Thymus (tissue), 11 donors: Measurements from ENCODE around the gene CHD3. TPM values are rescaled to one million over a fixed set of nuclear protein-coding genes. Genes with fewer than 3 reads are reported as not detected.

Experiments
- DNase-seq, 9 donors: peaks; one replicate each; pipeline ENCODE4 v3.0.0-alpha.2; 2013; ENCODE audit warnings: low spot score in 9 of 9, low read depth in 6 of 9, missing footprints in 1 of 9
- H3K27ac ChIP-seq, 2 donors: one replicate each; pipeline ENCODE4 v1.5.1; 2013; ENCODE audit warnings: control low read depth in 1 of 2, low read depth in 1 of 2, low read length in 1 of 2, mild to moderate bottlenecking in 1 of 2, moderate library complexity in 1 of 2
- H3K27me3 ChIP-seq, 2 donors: one replicate each; pipeline ENCODE4 v1.5.1; 2013; ENCODE audit warnings: low read length in 1 of 2; ENCODE audit not compliant: control insufficient read depth in 2 of 2, insufficient read depth in 1 of 2
- H3K36me3 ChIP-seq, 2 donors: one replicate each; pipeline ENCODE4 v1.5.1; 2013; ENCODE audit warnings: low read length in 1 of 2, mild to moderate bottlenecking in 1 of 2, moderate library complexity in 1 of 2; ENCODE audit not compliant: control insufficient read depth in 2 of 2, insufficient read depth in 2 of 2
- H3K4me1 ChIP-seq, 2 donors: one replicate each; pipeline ENCODE4 v1.5.1; 2013; ENCODE audit warnings: low read length in 2 of 2; ENCODE audit not compliant: control insufficient read depth in 2 of 2, insufficient read depth in 2 of 2
- H3K4me3 ChIP-seq, 2 donors: one replicate each; pipeline ENCODE4 v1.5.1; 2013; ENCODE audit warnings: low read length in 2 of 2, control low read depth in 1 of 2, mild to moderate bottlenecking in 1 of 2
- H3K9me3 ChIP-seq, 2 donors: one replicate each; pipeline ENCODE4 v1.5.1; 2013; ENCODE audit warnings: low read length in 1 of 2, mild to moderate bottlenecking in 1 of 2; ENCODE audit not compliant: control insufficient read depth in 2 of 2, insufficient read depth in 1 of 2
- WGBS: extraction: QIAGEN DNeasy Blood & Tissue Kit; methylation state at CpG from one replicate; pipeline ENCODE4 v1.1.7; 2013; 5-methylcytosine and 5-hydroxymethylcytosine counted together
- polyA plus RNA-seq: library from polyadenylated mRNA; stranded (reverse); fragments of 200-250 nt; gene quantifications from one replicate; pipeline ENCODE4 v1.2.3, GENCODE V29; 2013
- total RNA-seq: library from RNA; stranded (reverse); fragments of 120-200 nt; gene quantifications from one replicate; pipeline ENCODE4 v1.2.4, GENCODE V29; 2013
- donor health status: healthy.

Gene CHD3
- total and polyA plus RNA-seq, 2 donors = 69.5 to 119 TPM

DNA sequence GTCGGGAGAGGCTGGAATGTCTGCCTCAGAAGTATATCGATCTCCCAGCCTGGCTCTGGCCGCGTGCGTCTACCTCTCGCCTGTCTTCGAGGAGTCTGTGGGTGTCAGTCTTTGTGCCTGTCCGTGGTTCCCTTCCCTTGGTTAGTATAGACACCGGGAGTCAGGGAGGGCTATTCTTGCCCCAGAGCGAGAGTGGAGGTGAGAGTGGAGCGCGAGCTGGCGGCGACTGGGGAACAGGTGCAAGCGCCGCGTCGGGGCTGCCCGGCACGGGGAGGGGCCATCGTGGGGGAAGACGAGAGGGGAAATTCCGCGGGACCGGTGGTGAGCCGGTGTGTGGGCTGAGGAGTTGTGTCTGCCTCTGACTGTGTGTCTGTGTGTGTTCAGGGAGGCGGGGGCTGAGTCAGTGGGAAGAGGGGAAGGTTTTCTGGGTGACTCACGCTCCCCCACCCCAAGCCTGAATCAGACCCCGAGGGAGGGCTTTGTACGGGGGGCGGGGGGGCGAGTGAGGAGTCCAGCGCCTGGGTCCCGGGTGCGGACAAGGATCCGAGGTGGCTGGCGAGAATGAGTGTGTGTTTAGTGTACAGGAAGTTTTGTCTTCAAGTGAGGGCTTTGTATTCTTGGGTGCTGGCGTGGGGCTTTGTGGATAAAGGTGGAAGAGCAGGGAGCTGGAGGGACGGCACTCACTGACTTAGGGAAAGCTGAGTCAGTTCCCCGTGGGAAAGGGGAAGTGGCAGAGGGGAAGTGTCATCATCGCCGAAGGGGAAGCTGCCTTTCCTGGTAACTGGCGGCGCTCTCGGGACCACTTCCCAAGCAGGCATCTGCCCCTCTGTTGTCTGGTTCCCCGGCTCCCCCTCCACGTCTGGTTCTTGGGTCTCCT lies 46.0 kb upstream of the CHD3 start:
- Histone ChIP-seq H3K36me3 (peaks cover 25 to 50% of the 10 kb centered on the region in 2 donors), H3K27me3 (no peaks in the 10 kb centered on the region), H3K9me3 (peaks cover 0 to 22% of the 10 kb centered on the region in 2 donors), H3K27ac (peak overlapping the region; percentile 93 to 95), H3K4me1 (peaks cover 31 to 74% of the 10 kb centered on the region in 2 donors), H3K4me3 (peak overlapping the region; percentile 65 to 66)
- WGBS = under 1% methylated on average over 47 of the region's 47 CpGs
- DNase-seq = peak in 4 of 9 donors; percentile 67 to 83 (median 72)

DNA sequence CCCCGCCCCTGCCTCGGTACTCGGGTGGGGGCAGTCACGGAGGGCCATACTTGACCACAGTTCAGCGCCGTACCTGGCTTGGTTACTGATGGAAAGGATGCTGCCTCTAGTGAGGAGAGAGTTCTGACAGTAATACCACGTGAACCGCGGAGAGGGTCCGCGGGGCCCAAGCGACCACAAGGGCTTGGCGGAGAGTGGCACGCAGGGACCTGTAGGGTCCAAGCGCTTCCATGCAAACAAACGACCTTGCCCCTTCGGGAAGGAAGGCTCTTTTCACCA lies 45.4 kb upstream of the CHD3 start:
- Histone ChIP-seq H3K4me1 (peaks cover 31 to 70% of the 10 kb centered on the region in 2 donors), H3K27me3 (no peaks in the 10 kb centered on the region), H3K4me3 (peak overlapping the region; percentile 65 to 66), H3K36me3 (peaks cover 30 to 56% of the 10 kb centered on the region in 2 donors), H3K9me3 (peaks cover 0 to 22% of the 10 kb centered on the region in 2 donors), H3K27ac (peak overlapping the region; percentile 93 to 95)
- WGBS = under 1% methylated on average over 17 of the region's 17 CpGs
- DNase-seq = no peak

DNA sequence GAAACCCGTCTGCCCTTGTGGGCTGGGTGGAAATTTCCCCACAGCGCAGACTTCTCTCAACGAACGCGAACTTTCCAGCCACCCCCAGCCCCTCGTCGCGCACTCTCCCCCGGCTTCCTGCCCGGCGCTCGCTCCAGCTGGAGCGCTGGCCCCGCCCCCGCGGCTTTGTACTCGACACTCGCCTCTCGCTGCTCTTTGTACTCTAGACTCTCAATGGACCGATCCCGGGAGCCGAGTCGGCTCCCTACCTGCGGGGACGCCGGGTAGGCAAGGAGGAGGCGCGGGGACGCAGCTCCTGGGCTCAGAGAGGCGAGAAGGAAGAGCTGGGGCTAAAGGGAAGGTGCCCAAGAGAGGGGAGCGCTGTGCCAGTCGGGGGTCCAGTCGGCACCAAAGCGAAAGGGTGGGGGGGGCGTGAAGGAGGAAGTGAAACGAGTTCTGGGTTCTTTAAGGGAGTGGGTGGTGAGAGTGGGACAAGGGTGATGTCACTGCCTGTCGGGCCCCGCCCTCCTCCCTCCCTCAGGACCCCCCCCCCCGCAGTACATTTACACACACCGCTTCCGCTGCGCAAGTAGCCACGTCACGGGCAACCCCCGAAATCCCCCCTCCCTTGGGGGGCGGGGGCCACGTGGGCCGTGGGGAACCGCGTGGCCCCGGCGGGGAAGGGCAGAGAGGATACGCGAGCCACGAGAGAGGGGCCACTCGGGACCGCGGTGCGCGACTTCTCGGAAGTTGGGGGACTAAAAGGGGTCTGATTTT lies 44.9 kb upstream of the CHD3 start:
- H3K4me3 ChIP-seq = peak overlapping the region; percentile 65 to 66
- under 1% methylated on average over 61 of the region's 61 CpGs for WGBS
- peak in 6 of 9 donors; percentile 68 to 90 (median 82) for DNase-seq
- peaks cover 35 to 60% of the 10 kb centered on the region in 2 donors for H3K36me3 ChIP-seq
- H3K4me1 ChIP-seq = peaks cover 27 to 66% of the 10 kb centered on the region in 2 donors
- H3K27ac ChIP-seq = peak overlapping the region; percentile 93 to 95
- peaks cover 0 to 22% of the 10 kb centered on the region in 2 donors for H3K9me3 ChIP-seq
- no peaks in the 10 kb centered on the region for H3K27me3 ChIP-seq

DNA sequence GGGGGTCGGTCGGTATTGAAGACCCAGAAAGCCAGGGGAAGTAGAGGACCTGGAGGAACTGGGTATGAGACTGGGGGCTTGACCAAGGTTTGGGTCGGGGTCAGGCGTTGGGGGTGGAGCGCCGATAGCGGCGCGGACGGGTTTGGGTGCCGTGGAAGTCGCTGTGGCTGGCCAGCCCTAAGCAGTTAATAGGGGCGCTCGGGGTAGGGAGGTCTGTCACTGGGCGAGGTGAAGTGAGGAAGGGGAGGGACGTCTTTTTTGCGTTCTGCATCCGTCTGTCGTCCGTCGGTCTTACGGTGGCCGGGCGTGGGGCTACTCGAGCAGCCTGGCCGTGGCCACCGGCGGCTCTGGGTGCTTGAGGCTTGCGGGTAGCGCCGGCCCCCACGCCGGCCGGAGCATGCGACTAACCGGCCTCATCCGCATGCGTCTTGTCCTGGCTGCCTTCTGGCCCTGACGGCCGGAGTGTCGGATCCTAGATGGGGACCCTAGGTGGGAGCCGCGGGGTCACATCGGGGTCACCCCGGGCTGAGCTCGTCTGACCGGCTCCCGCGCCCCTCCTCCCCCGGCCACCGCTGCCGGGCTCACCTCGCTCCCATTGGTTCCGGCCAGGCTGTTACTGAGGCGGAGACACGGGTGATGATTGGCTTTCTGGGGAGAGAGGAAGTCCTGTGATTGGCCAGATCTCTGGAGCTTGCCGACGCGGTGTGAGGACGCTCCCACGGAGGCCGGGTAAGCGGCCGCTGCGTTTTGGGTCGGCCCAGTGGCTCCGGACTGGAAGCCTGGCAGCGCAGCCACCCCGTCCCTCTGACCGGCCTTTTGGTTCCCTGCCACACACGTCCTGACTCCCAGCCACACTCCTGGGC lies 44.1 kb upstream of the CHD3 start:
- peak overlapping the region; percentile 65 to 66 for H3K4me3 ChIP-seq
- peaks cover 0 to 22% of the 10 kb centered on the region in 2 donors for H3K9me3 ChIP-seq
- peaks cover 43 to 60% of the 10 kb centered on the region in 2 donors for H3K36me3 ChIP-seq
- DNase-seq = peak in 5 of 9 donors; percentile 69 to 90 (median 76)
- H3K4me1 ChIP-seq = peaks cover 19 to 58% of the 10 kb centered on the region in 2 donors
- peak overlapping the region; percentile 87 to 93 for H3K27ac ChIP-seq
- WGBS = 1% methylated on average over 71 of the region's 71 CpGs
- H3K27me3 ChIP-seq = no peaks in the 10 kb centered on the region

DNA sequence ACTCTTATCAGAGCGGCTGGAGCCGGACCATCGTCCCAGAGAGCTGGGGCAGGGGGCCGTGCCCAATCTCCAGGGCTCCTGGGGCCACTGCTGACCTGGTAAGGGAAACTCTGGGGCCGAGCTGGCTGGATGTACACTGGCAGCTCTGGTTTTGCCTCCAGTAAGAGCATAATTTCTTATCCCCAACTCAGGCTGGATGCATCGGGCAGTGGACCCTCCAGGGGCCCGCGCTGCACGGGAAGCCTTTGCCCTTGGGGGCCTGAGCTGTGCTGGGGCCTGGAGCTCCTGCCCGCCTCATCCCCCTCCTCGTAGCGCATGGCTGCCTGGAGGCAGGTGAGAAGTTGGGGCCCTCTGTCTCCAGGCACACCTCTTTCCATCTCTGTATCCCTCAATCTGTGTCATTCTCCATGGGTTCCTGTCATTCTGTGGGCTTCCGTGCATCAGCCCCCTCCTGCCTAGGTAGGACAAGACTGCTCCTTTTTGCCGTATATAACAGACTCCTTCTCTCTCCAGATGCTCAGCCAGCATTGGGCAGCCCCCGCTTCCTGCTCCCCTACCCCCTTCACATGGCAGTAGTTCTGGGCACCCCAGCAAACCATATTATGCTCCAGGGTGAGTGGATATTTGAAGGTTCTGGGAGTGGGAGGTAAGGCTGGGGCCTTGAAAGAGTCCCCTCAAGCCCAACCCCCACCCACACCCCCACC lies 43.1 kb upstream of the CHD3 start:
- no peak for DNase-seq
- peaks cover 0 to 22% of the 10 kb centered on the region in 2 donors for H3K9me3 ChIP-seq
- peak overlapping the region in 1 of 2 donors; percentile 71 for H3K27ac ChIP-seq
- 92% methylated on average over 15 of the region's 15 CpGs for WGBS
- H3K36me3 ChIP-seq = peaks cover 52 to 60% of the 10 kb centered on the region in 2 donors
- H3K4me1 ChIP-seq = peaks cover 12 to 56% of the 10 kb centered on the region in 2 donors
- no peaks in the 10 kb centered on the region for H3K27me3 ChIP-seq
- peak overlapping the region; percentile 65 to 66 for H3K4me3 ChIP-seq

DNA sequence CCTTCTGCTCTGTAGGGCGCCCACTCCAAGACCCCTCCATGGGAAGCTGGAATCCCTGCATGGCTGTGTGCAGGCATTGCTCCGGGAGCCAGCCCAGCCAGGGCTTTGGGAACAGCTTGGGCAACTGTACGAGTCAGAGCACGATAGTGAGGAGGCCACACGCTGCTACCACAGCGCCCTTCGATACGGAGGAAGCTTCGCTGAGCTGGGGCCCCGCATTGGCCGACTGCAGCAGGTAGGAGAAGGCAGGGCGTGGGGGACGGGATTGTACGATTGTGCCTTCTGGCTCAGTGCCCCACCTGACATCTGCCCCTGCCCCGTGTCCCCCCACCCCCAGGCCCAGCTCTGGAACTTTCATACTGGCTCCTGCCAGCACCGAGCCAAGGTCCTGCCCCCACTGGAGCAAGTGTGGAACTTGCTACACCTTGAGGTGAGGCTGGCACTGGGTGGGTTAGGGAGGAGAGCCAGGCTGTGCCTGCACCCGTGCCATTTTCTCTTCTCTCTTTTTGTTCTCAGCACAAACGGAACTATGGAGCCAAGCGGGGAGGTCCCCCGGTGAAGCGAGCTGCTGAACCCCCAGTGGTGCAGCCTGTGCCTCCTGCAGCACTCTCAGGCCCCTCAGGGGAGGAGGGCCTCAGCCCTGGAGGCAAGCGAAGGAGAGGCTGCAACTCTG lies 42.4 kb upstream of the CHD3 start:
- peaks cover 58 to 60% of the 10 kb centered on the region in 2 donors for H3K36me3 ChIP-seq
- peaks cover 12 to 56% of the 10 kb centered on the region in 2 donors for H3K4me1 ChIP-seq
- DNase-seq = no peak

DNA sequence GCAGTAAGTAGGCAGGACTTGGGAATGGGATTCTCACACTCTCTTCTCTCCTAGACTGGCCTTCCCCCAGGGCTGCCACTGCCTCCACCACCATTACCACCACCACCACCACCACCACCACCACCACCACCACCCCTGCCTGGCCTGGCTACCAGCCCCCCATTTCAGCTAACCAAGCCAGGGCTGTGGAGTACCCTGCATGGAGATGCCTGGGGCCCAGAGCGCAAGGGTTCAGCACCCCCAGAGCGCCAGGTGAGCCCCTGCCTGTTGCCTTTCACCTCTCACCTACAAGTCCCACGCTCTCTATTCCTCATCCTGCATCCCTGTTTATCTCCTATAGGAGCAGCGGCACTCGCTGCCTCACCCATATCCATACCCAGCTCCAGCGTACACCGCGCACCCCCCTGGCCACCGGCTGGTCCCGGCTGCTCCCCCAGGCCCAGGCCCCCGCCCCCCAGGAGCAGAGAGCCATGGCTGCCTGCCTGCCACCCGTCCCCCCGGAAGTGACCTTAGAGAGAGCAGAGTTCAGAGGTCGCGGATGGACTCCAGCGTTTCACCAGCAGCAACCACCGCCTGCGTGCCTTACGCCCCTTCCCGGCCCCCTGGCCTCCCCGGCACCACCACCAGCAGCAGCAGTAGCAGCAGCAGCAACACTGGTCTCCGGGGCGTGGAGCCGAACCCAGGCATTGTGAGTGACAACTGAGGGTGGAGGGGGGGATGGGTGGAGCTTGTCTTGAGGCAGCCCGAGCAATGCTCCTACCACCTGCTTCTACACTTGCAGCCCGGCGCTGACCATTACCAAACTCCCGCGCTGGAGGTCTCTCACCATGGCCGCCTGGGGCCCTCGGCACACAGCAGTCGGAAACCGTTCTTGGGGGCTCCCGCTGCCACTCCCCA lies 41.6 kb upstream of the CHD3 start:
- peaks cover 0 to 27% of the 10 kb centered on the region in 2 donors for H3K9me3 ChIP-seq
- H3K4me3 ChIP-seq = no peak overlapping the region
- WGBS = 97% methylated on average over 34 of the region's 34 CpGs
- no peaks in the 10 kb centered on the region for H3K27me3 ChIP-seq
- no peak overlapping the region for H3K27ac ChIP-seq
- H3K36me3 ChIP-seq = peaks cover 65 to 67% of the 10 kb centered on the region in 2 donors
- peaks cover 16 to 59% of the 10 kb centered on the region in 2 donors for H3K4me1 ChIP-seq
- DNase-seq = no peak

More for the DNA sequence above, 42.4 kb upstream of the CHD3 start:
- H3K4me3 ChIP-seq = no peak overlapping the region
- 96% methylated on average over 22 of the region's 22 CpGs for WGBS
- H3K27me3 ChIP-seq = no peaks in the 10 kb centered on the region
- peaks cover 0 to 23% of the 10 kb centered on the region in 2 donors for H3K9me3 ChIP-seq
- no peak overlapping the region for H3K27ac ChIP-seq
